Activated naive CD4-positive, alpha-beta T cell treated with anti-CD3 and anti-CD28 coated beads, Interleukin-2, amount 10 ng/mL, durations not matched to agents 5 hours and 36 hours (primary cell): ENCODE data around the gene ZNF614. TPM values are rescaled to one million over a fixed set of nuclear protein-coding genes. Genes with fewer than 3 reads are reported as not detected.

ENCODE experiments used
- total RNA-seq, 2 experiments: library from RNA; stranded (reverse); gene quantifications; one replicate each; pipeline ENCODE4 v1.2.3, GENCODE V29; 2021

Gene ZNF614
- 10 to 100 TPM; 10.6 to 10.7 TPM for total RNA-seq

DNA sequence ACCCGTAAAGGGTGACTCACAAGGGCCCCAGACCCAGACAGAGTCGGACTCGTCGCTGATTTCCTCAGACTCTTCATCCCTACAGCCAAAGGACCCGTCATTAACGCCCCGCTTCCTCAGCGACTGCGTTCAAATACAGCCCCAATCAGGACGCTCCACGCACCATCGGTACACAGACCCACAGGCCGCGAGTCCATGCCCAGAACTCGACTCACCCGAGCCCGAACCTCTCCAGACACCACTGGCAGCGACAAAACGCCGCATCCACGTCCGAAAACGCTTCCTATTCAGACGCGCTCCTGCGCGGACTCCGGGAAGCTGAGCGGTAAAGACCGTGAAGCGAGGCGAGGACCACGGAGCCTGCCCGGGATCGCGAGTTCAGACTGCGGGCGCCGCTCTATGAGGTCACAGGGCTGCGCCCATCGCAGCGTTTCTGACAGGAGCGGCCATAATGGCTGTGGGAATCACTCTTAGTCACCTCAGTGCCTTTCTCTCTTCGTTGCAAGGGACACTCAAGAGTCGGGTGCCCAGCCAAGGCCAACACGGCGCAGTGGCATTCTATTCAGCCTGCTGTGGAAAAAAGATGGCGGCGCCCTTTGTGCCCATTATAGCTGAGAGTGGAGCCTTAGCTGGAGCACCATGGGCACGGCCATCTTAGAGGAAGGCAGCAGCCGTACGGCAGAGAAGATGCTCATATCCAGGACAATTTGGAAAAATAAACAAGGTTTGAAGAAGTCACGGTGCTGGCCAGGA, at the start of gene ZNF614:
ZNF614 (minus strand) TSS at position 353 of the 753 bp plus-strand sequence. CDS start 2,634 bp downstream, outside the sequence.

DNA sequence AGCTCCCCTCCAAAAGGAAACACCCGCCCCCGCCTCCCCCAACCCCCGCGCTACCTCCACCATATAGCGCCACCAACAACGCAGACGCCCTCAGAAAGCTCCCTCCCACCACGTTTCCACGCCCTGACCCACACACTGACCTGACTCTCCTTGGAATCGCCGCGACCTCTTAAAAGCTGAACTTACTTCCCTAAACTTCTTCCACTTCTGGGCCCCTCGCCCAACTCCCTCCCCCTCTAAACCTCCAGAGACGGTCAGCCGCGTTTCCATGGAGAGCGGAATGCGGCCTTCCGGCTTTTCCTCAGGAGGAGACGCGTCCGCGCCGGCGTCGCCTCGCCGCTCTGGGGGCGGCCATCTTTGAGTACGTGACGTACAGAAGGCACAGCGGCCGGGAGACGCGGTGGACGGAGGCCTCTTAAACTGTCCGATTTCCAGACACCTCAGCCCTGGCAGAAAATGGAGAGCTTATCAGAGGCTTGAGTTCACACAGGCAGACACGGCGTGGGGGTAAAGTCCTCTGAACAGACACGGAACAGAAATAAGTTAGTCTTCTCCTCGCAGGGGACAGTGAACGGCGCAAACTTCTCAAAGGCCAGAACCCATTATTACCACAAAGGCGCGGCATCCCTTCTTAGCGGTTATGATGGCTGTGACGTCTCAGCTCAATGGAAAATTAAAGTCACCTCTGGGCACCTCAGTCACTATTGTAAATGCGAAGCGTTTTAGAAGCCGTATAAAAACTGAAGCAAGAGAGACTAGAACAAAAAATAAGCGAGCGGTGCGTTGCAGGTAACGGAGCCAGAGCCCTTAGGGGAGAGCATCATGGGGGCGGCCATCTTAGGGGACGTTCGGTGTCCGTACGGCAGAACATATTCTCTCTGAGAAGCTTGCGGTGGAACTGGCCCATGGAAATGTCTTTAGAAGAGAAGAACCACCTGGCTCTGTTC, 20.6 kb upstream of the ZNF614 start, which contains the start of gene ZNF432:
ZNF432 (minus strand) TSS at position 284 of the 947 bp plus-strand sequence. CDS start 1,970 bp downstream, outside the sequence.

DNA sequence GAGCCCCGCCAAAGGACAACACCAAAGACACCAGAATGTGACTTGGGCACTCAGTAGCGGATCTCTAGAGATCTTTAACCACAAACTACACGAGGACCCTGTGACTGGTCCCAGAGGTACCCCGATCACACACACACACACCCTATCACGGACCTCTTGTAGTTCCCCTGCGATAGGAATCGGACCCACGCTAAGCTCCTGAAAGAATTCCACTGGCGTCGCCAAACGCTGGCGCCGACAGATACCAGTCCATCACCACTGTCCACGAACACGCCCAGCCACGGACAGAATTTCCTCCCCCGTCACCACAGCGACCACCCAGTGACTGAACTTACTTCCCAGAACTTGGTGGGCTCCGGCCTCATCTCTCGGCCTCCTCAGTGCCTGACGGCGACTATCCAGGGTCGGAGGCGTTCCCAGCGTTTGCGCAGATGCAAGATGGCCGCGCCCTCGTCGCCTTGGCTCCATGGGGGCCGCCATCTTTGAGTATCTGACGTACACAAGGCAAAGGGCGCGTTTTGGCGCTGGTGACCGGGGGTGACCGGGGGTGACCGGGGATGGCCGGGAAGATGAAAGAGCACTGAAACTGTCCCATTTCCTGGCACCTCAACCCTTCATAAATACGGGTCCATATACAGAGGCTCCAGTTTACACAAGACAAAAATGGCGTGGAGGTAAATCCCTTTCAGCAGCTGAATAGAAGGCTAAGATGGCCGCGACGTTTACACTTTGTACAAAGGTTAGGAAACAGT, 20.2 kb downstream of the ZNF614 start, which contains the start of gene ZNF615:
ZNF615 (minus strand) TSS at position 406 of the 752 bp plus-strand sequence. CDS start 4,500 bp downstream, outside the sequence.

DNA sequence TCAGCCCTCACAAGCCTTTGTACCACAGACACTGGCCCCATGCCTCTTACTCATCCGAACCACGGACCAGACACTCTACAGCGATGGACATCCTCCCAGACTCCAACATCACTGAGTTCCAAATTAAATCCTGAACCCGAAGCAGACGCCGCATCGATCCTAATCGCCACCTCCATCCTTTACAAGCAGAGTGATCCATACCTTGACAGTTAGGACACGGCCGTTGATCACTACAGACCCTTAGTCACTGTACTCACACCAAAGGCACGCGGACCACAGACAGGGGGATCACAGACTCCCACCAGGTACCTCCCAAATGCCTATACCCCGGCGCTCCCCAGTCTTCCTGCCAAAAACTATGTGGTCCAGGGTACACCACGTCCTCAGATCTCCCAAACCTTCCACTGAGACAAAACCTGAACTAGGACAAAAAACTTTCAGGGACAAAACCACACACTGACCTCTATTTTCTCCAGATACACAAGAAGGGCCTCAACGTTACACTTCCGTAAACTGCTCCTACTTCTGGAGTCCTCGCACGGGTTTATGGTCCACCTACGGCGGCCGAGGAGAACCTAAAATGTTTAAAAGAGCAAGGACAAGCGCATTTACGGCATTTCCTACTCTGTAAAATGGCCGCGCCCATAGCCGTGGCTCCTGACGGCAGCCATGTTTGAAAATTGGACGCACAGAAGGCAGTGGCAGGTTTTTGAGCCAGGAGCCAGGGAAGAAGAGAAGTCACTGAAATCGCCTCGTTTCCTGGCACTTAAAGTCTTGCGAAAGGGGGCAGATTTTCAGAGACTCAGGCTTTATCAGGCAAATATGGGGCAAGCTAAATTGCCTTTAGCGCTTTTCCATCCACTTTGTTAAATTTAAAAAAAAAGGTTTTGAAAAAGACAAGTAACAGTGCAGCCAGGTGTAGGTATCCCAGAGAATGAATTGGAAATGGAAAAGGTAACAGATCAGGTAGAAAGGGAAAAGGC, 41.6 kb downstream of the ZNF614 start, which contains the start of gene ZNF350:
ZNF350 (minus strand) TSS at position 532 of the 983 bp plus-strand sequence. CDS start 12,480 bp downstream, outside the sequence.

Other genes with a start within 250 kb of the ZNF614 start
- not detected for gene FPR3, start 233.2 kb downstream of the ZNF614 start, total RNA-seq
- 1 to 10 TPM; 9.0 TPM for gene ZNF577, start 140.4 kb downstream of the ZNF614 start, total RNA-seq
- 10 to 100 TPM; 13.2 to 15.2 TPM for gene ZNF649, start 123.4 kb downstream of the ZNF614 start, total RNA-seq
- gene ZNF613, start 100.9 kb downstream of the ZNF614 start, total RNA-seq = 1 to 10 TPM; 6.7 to 7.3 TPM
- 10 to 100 TPM; 19.2 to 20.2 TPM for gene ZNF350, start 41.5 kb downstream of the ZNF614 start, total RNA-seq
- gene ZNF615, start 20.2 kb downstream of the ZNF614 start, total RNA-seq = 10 to 100 TPM; 15.1 to 17.3 TPM
- gene ZNF432, start 20.5 kb upstream of the ZNF614 start, total RNA-seq = 10 to 100 TPM; 17.1 to 17.2 TPM
- gene ZNF841, start 67.4 kb upstream of the ZNF614 start, total RNA-seq = 10 to 100 TPM; 30.4 to 30.7 TPM
- gene ZNF616, start 111.6 kb upstream of the ZNF614 start, total RNA-seq = 1 to 10 TPM; 9.3 to 9.4 TPM
- gene ZNF836, start 143.2 kb upstream of the ZNF614 start, total RNA-seq = 10 to 100 TPM; 23.2 to 27.9 TPM
- gene PPP2R1A, start 161.7 kb upstream of the ZNF614 start, total RNA-seq = 100 to 1,000 TPM; 193 to 200 TPM
- 10 to 100 TPM; 26.0 to 28.0 TPM for gene ZNF766, start 241.2 kb upstream of the ZNF614 start, total RNA-seq